Measurements from ENCODE around the gene ARSJ.

The ARSJ gene

GRCh38 chr4:113990886-113991285, 11.4 kb upstream of the ARSJ start:
- H3K4me3 ChIP-seq (ENCODE audit: control insufficient read depth, low read depth, low read length), result no peak overlapping the region
- no peak for DNase-seq (ENCODE audit: low read depth)
- TF ChIP-seq, protein P1, sequence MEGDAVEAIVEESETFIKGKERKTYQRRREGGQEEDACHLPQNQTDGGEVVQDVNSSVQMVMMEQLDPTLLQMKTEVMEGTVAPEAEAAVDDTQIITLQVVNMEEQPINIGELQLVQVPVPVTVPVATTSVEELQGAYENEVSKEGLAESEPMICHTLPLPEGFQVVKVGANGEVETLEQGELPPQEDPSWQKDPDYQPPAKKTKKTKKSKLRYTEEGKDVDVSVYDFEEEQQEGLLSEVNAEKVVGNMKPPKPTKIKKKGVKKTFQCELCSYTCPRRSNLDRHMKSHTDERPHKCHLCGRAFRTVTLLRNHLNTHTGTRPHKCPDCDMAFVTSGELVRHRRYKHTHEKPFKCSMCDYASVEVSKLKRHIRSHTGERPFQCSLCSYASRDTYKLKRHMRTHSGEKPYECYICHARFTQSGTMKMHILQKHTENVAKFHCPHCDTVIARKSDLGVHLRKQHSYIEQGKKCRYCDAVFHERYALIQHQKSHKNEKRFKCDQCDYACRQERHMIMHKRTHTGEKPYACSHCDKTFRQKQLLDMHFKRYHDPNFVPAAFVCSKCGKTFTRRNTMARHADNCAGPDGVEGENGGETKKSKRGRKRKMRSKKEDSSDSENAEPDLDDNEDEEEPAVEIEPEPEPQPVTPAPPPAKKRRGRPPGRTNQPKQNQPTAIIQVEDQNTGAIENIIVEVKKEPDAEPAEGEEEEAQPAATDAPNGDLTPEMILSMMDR (IDR thresholded peaks at IDR 0.05; ENCODE audit: control insufficient read depth, insufficient read depth, low read depth, low read length, missing control alignments), result no peak

GRCh38 chr4:113987382-113987941, 8.0 kb upstream of the ARSJ start:
- TF ChIP-seq, protein P1 (IDR thresholded peaks at IDR 0.05; ENCODE audit: control insufficient read depth, insufficient read depth, low read depth, low read length, missing control alignments), result no peak
- DNase-seq (ENCODE audit: low read depth), result no peak
- H3K4me3 ChIP-seq (ENCODE audit: control insufficient read depth, low read depth, low read length), result no peak overlapping the region

- H3K4me3 ChIP-seq (ENCODE audit: control insufficient read depth, low read depth, low read length), result no peak overlapping the region
- DNase-seq (ENCODE audit: low read depth), result no peak
- TF ChIP-seq, protein P1 (IDR thresholded peaks at IDR 0.05; ENCODE audit: control insufficient read depth, insufficient read depth, low read depth, low read length, missing control alignments), result no peak
These were observed 2.7 kb upstream of the ARSJ start for GRCh38 chr4:113982181-113982580.

DNA sequence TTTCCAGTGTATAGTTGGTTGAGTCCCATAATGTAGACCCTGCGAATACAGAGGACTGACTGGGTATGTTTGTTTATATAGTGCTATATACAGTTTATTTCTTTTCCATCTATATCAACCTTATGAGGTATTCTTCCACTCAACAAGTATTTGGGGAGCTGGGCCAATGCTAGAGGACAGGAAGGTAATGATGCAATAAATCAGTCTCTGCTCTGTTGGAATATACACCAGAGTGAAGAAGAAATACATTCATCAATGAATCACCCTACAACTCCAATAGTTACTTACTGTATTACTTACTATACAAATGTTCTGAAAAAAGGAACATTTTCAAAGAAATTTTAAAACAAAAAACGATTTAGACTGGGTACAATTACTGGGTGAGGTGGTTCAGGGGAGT, 2.1 kb upstream of the ARSJ start:
- TF ChIP-seq, protein P1 (IDR thresholded peaks at IDR 0.05; ENCODE audit: control insufficient read depth, insufficient read depth, low read depth, low read length, missing control alignments), result no peak
- H3K4me3 ChIP-seq (ENCODE audit: control insufficient read depth, low read depth, low read length), result no peak overlapping the region
- no peak for DNase-seq (ENCODE audit: low read depth)

DNA sequence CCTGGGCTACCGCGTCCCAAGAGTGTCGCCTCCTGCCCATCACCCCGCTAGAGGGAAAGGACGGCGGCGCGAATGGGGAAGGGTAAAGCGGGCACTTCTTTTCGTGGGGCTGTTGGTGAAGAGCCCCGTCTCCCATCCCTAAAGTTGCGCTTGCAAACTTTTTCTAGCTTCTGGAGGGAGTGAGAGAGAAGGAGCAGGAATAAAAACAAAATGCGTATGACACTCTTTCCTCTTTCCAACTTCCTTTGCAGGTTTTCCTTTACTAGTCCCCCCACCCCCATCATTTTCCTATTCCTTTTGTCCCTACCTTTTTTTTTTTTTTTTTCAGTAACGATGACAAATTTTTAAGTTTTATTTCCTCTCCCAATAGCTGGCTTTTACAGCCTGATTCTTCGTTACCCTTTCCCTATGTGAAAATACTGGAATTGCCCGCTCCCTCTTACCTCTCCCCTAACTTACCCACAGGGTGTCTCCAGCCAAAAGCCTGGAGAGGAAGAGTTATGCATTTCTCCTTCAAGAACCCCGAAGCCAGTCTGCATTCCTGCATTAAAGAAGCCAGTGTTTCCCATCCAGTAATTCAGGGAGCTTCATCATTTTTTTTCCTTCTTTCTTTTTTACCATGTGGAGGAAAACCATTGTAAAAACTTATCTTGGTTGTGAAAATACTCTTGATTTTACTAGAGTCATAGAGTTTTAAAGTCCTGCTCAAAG, 613 bp upstream of the ARSJ start:
- peak overlapping the region; percentile 85 for H3K4me3 ChIP-seq (ENCODE audit: control insufficient read depth, low read depth, low read length)
- TF ChIP-seq, protein P1 (IDR thresholded peaks at IDR 0.05; ENCODE audit: control insufficient read depth, insufficient read depth, low read depth, low read length, missing control alignments), result no peak
- no peak for DNase-seq (ENCODE audit: low read depth)

GRCh38 chr4:113978561-113979147, 793 bp downstream of the ARSJ start:
- H3K4me3 ChIP-seq (ENCODE audit: control insufficient read depth, low read depth, low read length), result peak overlapping the region; percentile 85
- TF ChIP-seq, protein P1 (IDR thresholded peaks at IDR 0.05; ENCODE audit: control insufficient read depth, insufficient read depth, low read depth, low read length, missing control alignments), result no peak
- DNase-seq (ENCODE audit: low read depth), result no peak

Data from AG09309 (cell line).